HepG2 (cell line): ENCODE measurements around the gene CRYBA1. TPM values are rescaled to one million over a fixed set of nuclear protein-coding genes. Genes with fewer than 3 reads are reported as not detected.

Experiments
- ATAC-seq: fragments of 200-7000 bp; cut with Tn5 transposase; 3 replicates; pipeline ENCODE4 v1.9.1; 2020; ENCODE audit warnings: mild to moderate bottlenecking, moderate library complexity
- BruUV-seq: library from RNA; stranded (reverse); fragments of 400-500 nt; replicated peaks from 2 replicates; lab custom pipeline; 2021; lab: Mats Ljungman, UMichigan
- CTCF ChIA-PET: fragments of 300-600 bp; formaldehyde crosslinking; extraction: SDS; loops from one replicate; lab custom pipeline; 2021; ENCODE audit warnings: low total read pairs, inconsistent platforms, low intra/inter-chr PET ratio; lab: Yijun Ruan, JAX
- POLR2A ChIA-PET: fragments of 350-600 bp; sonication (Branson Sonifier 250); formaldehyde crosslinking; loops from one replicate; lab custom pipeline; 2020; ENCODE audit warnings: antibody characterized with exemption, inconsistent platforms; lab: Yijun Ruan, JAX
- DNase-seq: peaks from one replicate; pipeline ENCODE4 v3.0.0-alpha.2; 2015; ENCODE audit warnings: low spot score
- FAIRE-seq: peaks from 3 replicates; lab custom pipeline; 2011; peaks lifted over from hg19 to GRCh38; lab: Jason Lieb, UNC
- H2AFZ ChIP-seq: one replicate; pipeline ENCODE4 v1.6.1; 2011; ENCODE audit warnings: low read length, inconsistent platforms
- H3K27ac ChIP-seq: fragments of 300-600 bp; 3 replicates; pipeline ENCODE4 v1.8.0; 2011; ENCODE audit warnings: mixed run types, mild to moderate bottlenecking, mixed read lengths, low read length, inconsistent platforms; ENCODE audit not compliant: insufficient read depth; ENCODE audit errors: extremely low read length
- H3K27me3 ChIP-seq, 2 experiments: fragments of 200-600 bp in 1 of 2; 2 replicates in 1 of 2; 3 replicates in 1 of 2; pipeline versions ENCODE4 v1.6.0 to v1.8.0; 2011; ENCODE audit warnings: low read length in 2 of 2, mild to moderate bottlenecking in 2 of 2, moderate library complexity in 2 of 2, inconsistent platforms in 1 of 2; ENCODE audit not compliant: insufficient read depth in 2 of 2, control insufficient read depth in 1 of 2
- H3K36me3 ChIP-seq, 2 experiments: fragments of 200-600 bp in 1 of 2; replicated peaks in 1 of 2; 2 replicates in 1 of 2; 3 replicates in 1 of 2; pipeline versions ENCODE4 v1.5.1 to v1.8.0; 2011; ENCODE audit warnings: low read length in 2 of 2, inconsistent platforms in 1 of 2; ENCODE audit not compliant: insufficient read depth in 2 of 2, control insufficient read depth in 1 of 2
- H3K4me1 ChIP-seq: 2 replicates; pipeline ENCODE4 v1.5.1; 2012; ENCODE audit warnings: low read length, inconsistent platforms; ENCODE audit not compliant: insufficient read depth
- H3K4me2 ChIP-seq: 2 replicates; pipeline ENCODE4 v1.6.0; 2011; ENCODE audit warnings: low read depth, low read length, inconsistent platforms
- H3K4me3 ChIP-seq, 3 experiments: fragments of 200-600 bp in 1 of 3; sonication (generic), shearing (Covaris generic) in 1 of 3; replicated peaks in 1 of 3; 2 replicates each; pipeline ENCODE4 v1.5.1; 2011 to 2016; ENCODE audit warnings: low read length in 3 of 3, inconsistent platforms in 2 of 3, low read depth in 2 of 3, mild to moderate bottlenecking in 2 of 3, control low read depth in 1 of 3, mixed read lengths in 1 of 3; ENCODE audit not compliant: insufficient read depth in 1 of 3
- H3K79me2 ChIP-seq: one replicate; pipeline ENCODE4 v1.6.1; 2011; ENCODE audit warnings: low read length, inconsistent platforms; ENCODE audit not compliant: insufficient read depth
- H3K9ac ChIP-seq: 2 replicates; pipeline ENCODE4 v1.6.0; 2011; ENCODE audit warnings: mild to moderate bottlenecking, low read depth, low read length, inconsistent platforms; ENCODE audit not compliant: insufficient read depth
- H3K9me3 ChIP-seq: 2 replicates; pipeline ENCODE4 v1.5.1; 2012; ENCODE audit warnings: mild to moderate bottlenecking, low read length
- H4K20me1 ChIP-seq: 2 replicates; pipeline ENCODE4 v1.6.0; 2011; ENCODE audit warnings: inconsistent platforms, mild to moderate bottlenecking, low read length, moderate library complexity; ENCODE audit not compliant: insufficient read depth
- FOSL1 ChIP-seq: sonication (generic); formaldehyde crosslinking; IDR thresholded peaks from 2 replicates; pipeline ENCODE4 v1.9.0; 2021; ENCODE audit warnings: missing genetic modification reagents, borderline replicate concordance
- GMEB1 ChIP-seq: sonication (generic); formaldehyde crosslinking; IDR thresholded peaks from 2 replicates; pipeline ENCODE4 v1.5.1; 2020; ENCODE audit warnings: missing genetic modification reagents, mild to moderate bottlenecking, borderline replicate concordance
- HOMEZ ChIP-seq: IDR thresholded peaks from 2 replicates; pipeline ENCODE4 v1.6.1; 2016; ENCODE audit warnings: low read depth
- JUNB ChIP-seq: sonication (generic); formaldehyde crosslinking; IDR thresholded peaks from 2 replicates; pipeline ENCODE4 v1.8.0; 2022; ENCODE audit warnings: missing genetic modification reagents, mild to moderate bottlenecking, borderline replicate concordance
- KLF9 ChIP-seq: IDR thresholded peaks from 2 replicates; pipeline ENCODE4 v1.6.1; 2016; ENCODE audit warnings: low read depth
- MEF2D ChIP-seq: sonication (generic); formaldehyde crosslinking; IDR thresholded peaks from 2 replicates; pipeline ENCODE4 v1.5.1; 2020; ENCODE audit warnings: mild to moderate bottlenecking, missing genetic modification reagents
- ONECUT2 ChIP-seq: sonication (generic); formaldehyde crosslinking; IDR thresholded peaks from 2 replicates; pipeline ENCODE4 v1.4.0; 2020; ENCODE audit warnings: missing genetic modification reagents
- PHF20 ChIP-seq: sonication (generic); formaldehyde crosslinking; IDR thresholded peaks from 2 replicates; pipeline ENCODE4 v1.5.0; 2020; ENCODE audit warnings: mild to moderate bottlenecking, missing genetic modification reagents
- RAD21 ChIP-seq: fragments of 450-650 bp; formaldehyde crosslinking; IDR thresholded peaks from 2 replicates; pipeline ENCODE4 v1.5.0; 2020; ENCODE audit warnings: mild to moderate bottlenecking
- RBM22 ChIP-seq: fragments of 200-400 bp; formaldehyde crosslinking; optimal IDR thresholded peaks from 2 replicates; pipeline ENCODE3; 2017; ENCODE audit warnings: mild to moderate bottlenecking, low read length, moderate library complexity
- ZBTB46 ChIP-seq: sonication (generic); formaldehyde crosslinking; IDR thresholded peaks from 2 replicates; pipeline ENCODE4 v1.4.0; 2020; ENCODE audit warnings: mild to moderate bottlenecking, missing genetic modification reagents, borderline replicate concordance
- ZNF562 ChIP-seq: sonication (generic); formaldehyde crosslinking; IDR thresholded peaks from 2 replicates; pipeline ENCODE4 v1.8.0; 2022; ENCODE audit warnings: missing genetic modification reagents, borderline replicate concordance
- ZNF576 ChIP-seq: sonication (generic); formaldehyde crosslinking; IDR thresholded peaks from 2 replicates; pipeline ENCODE4 v1.4.0; 2020; ENCODE audit warnings: mild to moderate bottlenecking, missing genetic modification reagents
- ZNF784 ChIP-seq: sonication (generic); formaldehyde crosslinking; IDR thresholded peaks from 2 replicates; pipeline ENCODE4 v1.5.1; 2020; ENCODE audit warnings: missing genetic modification reagents, mild to moderate bottlenecking, borderline replicate concordance
- ZSCAN9 ChIP-seq: IDR thresholded peaks from 2 replicates; pipeline ENCODE4 v1.6.1; 2016; ENCODE audit warnings: borderline replicate concordance
- WGBS: methylation state at CpG from one replicate; pipeline ENCODE4 v1.1.6; 2017; ENCODE audit warnings: low lambda C conversion rate; 5-methylcytosine and 5-hydroxymethylcytosine counted together
- in situ Hi-C: cut with HindIII; loops from 2 replicates; pipeline ENCODE4 v1.10.0; 2017; ENCODE audit warnings: low pct_unique_long_range_greater_than_20kb; ENCODE audit not compliant: extremely low pct_ligation_motif_present
- intact Hi-C: fragments of 100-400 bp; cut with micrococcal nuclease; formaldehyde crosslinking; loops from one replicate; pipeline ENCODE4 v1.10.0; 2022; ENCODE audit not compliant: unreplicated experiment
- polyA plus RNA-seq, 8 experiments: library from polyadenylated mRNA; depleted of rRNA in 3 of 8; stranded (reverse) in 7 of 8; unstranded in 1 of 8; fragments of >200 nt; fragmentation: Illumina TruSeq in 4 of 8; extraction: Trizol in 4 of 8; gene quantifications; 2 replicates each; pipeline versions ENCODE4 v1.2.1 to v1.2.3, GENCODE V29; 2011 to 2016; ENCODE audit warnings: low read depth in 4 of 8, missing spikeins in 1 of 8, mixed read lengths in 1 of 8; ENCODE audit not compliant: insufficient read depth in 1 of 8
- total RNA-seq, 5 experiments: library from RNA; depleted of rRNA; stranded (reverse); fragments of >200 nt; fragmentation: Illumina TruSeq; extraction: Trizol; gene quantifications; 2 replicates each; pipeline ENCODE4 v1.2.3, GENCODE V29; 2016; ENCODE audit warnings: low read depth in 1 of 5

CRYBA1 gene
- total and polyA plus RNA-seq, 2 of the 13 experiments (the other 11 are each of a cell fraction or from before 2014, with no cell fraction given): not detected

- no TSS peak for BruUV-seq
- Histone ChIP-seq H4K20me1 (no peaks in the 10 kb centered on the region), H3K27me3 (peaks cover 1 to 8% of the 10 kb centered on the region in 2 experiments; a peak in 3 of 5 replicates), H3K79me2 (no peaks in the 10 kb centered on the region), H3K36me3 (no peaks in the 10 kb centered on the region), H3K4me2 (peak overlapping the region; percentile 59), H3K27ac (no peak overlapping the region), H3K4me1 (peaks cover 10% of the 10 kb centered on the region), H3K9me3 (no peaks in the 10 kb centered on the region), H2AFZ (peak overlapping the region; percentile 74), H3K4me3 (no peak overlapping the region), H3K9ac (no peak overlapping the region)
- FAIRE-seq: peak; percentile 91
- 11% methylated on average over 14 of the region's 14 CpGs for WGBS
- ChIA-PET POLR2A (interaction anchor here (0.6 to 1.3 kb wide), 4 partner anchors 34 to 74 kb away, joined by 3 to 9 read pairs (median 5); partner anchors contain the start of gene MYO18A), CTCF (interaction anchor here (0.7 to 3.4 kb wide), 7 partner anchors 39 to 96 kb away, joined by 3 to 44 read pairs (median 8); partner anchors contain the start of gene MYO18A)
- DNase-seq: peak; percentile 77
- in situ Hi-C loops (loop anchor here (5.0 kb wide), 1 partner anchor 72 kb away; no protein-coding TSS in a partner anchor), intact Hi-C loops (loop anchor here (1.0 to 2.0 kb wide), 3 partner anchors 41 to 74 kb away; no protein-coding TSS in a partner anchor)
- peak; percentile 97 for ATAC-seq
- no peak for TF ChIP-seq ZNF784
- TF ChIP-seq KLF9 (CRISPR knock-in tag): no peak
- peak; percentile 74 for TF ChIP-seq RAD21 (CRISPR knock-in tag)
- TF ChIP-seq PHF20 (CRISPR knock-in tag): no peak
- TF ChIP-seq MEF2D: no peak
- no peak for TF ChIP-seq ZSCAN9
- TF ChIP-seq FOSL1 (CRISPR knock-in tag): no peak
- TF ChIP-seq ONECUT2 (CRISPR knock-in tag): no peak
- no peak for TF ChIP-seq ZBTB46
- TF ChIP-seq ZNF576 (CRISPR knock-in tag): no peak
- no peak for TF ChIP-seq JUNB (CRISPR knock-in tag)
- TF ChIP-seq HOMEZ (CRISPR knock-in tag): 0 out of 2 replicates have a peak, but pooled peaks have one; percentile 32
- TF ChIP-seq ZNF562: no peak
- no peak for TF ChIP-seq RBM22
- TF ChIP-seq GMEB1 (CRISPR knock-in tag): 0 out of 2 replicates have a peak, but pooled peaks have one; percentile 25
Measured at GRCh38 chr17:29219378-29220047, 27.1 kb upstream of the CRYBA1 start.
